Spleen (tissue), 11 donors: ENCODE data around the gene SLC34A3. TPM values are rescaled to one million over a fixed set of nuclear protein-coding genes. Genes with fewer than 3 reads are reported as not detected.

Source experiments
- DNase-seq: peaks from one replicate; pipeline ENCODE4 v3.0.0-alpha.2; 2020
- H3K27ac ChIP-seq, 8 donors: fragments of 200-600 bp; sonication (generic) in 7 of 8; 1 replicate in 4 of 8; 2 replicates in 4 of 8; pipeline versions ENCODE4 v1.5.0 to v1.8.0; 2016 to 2021; ENCODE audit warnings: inconsistent platforms in 4 of 8, mild to moderate bottlenecking in 4 of 8, moderate library complexity in 1 of 8
- H3K27me3 ChIP-seq, 7 donors: fragments of 200-600 bp; sonication (generic) in 6 of 7; replicated peaks in 1 of 7; 1 replicate in 4 of 7; 2 replicates in 3 of 7; pipeline versions ENCODE4 v1.5.0 to v1.8.0; 2016 to 2021; ENCODE audit warnings: inconsistent platforms in 3 of 7, mild to moderate bottlenecking in 1 of 7
- H3K36me3 ChIP-seq, 6 donors: fragments of 200-600 bp; sonication (generic) in 5 of 6; 1 replicate in 4 of 6; 2 replicates in 2 of 6; pipeline versions ENCODE4 v1.5.0 to v1.8.0; 2016 to 2021; ENCODE audit warnings: inconsistent platforms in 2 of 6
- H3K4me1 ChIP-seq, 6 donors: fragments of 200-600 bp; sonication (generic) in 5 of 6; 1 replicate in 3 of 6; 2 replicates in 3 of 6; pipeline versions ENCODE4 v1.5.0 to v1.8.0; 2016 to 2021; ENCODE audit warnings: inconsistent platforms in 3 of 6
- H3K4me3 ChIP-seq, 8 donors: fragments of 200-600 bp; sonication (generic) in 7 of 8; 1 replicate in 4 of 8; 2 replicates in 4 of 8; pipeline versions ENCODE4 v1.5.0 to v1.8.0; 2016 to 2021; ENCODE audit warnings: inconsistent platforms in 4 of 8, mild to moderate bottlenecking in 4 of 8, moderate library complexity in 2 of 8
- H3K9me3 ChIP-seq, 8 donors: fragments of 200-600 bp; sonication (generic) in 7 of 8; 1 replicate in 4 of 8; 2 replicates in 4 of 8; pipeline versions ENCODE4 v1.5.0 to v1.8.0; 2016 to 2021; ENCODE audit warnings: inconsistent platforms in 4 of 8
- POLR2A ChIP-seq, 3 donors: fragments of 450-650 bp; IDR thresholded peaks; one replicate each; pipeline ENCODE4 v1.5.1; 2017; ENCODE audit warnings: antibody characterized with exemption in 3 of 3, mild to moderate bottlenecking in 1 of 3
- POLR2AphosphoS5 ChIP-seq, 3 donors: sonication (generic); formaldehyde crosslinking; IDR thresholded peaks; one replicate each; pipeline ENCODE4 v1.5.1; 2017; ENCODE audit warnings: antibody characterized with exemption in 3 of 3
- WGBS, 5 donors: extraction: QIAGEN DNeasy Blood & Tissue Kit in 3 of 5; methylation state at CpG; one replicate each; pipeline versions ENCODE4 v1.1.5 to v1.1.7; 2013 to 2018; 5-methylcytosine and 5-hydroxymethylcytosine counted together
- intact Hi-C: fragments of 100-400 bp; cut with DNase I; formaldehyde crosslinking; loops from one replicate; pipeline ENCODE4 v1.15.0; 2023; ENCODE audit warnings: low total_unique reads
- polyA plus RNA-seq, 3 donors: library from polyadenylated mRNA; stranded (reverse); fragments of 200-250 nt; gene quantifications; one replicate each; pipeline ENCODE4 v1.2.1, GENCODE V29; 2013
- total RNA-seq, 7 donors: library from RNA; depleted of rRNA in 3 of 7; stranded (reverse); fragments of >200 nt in 3 of 7; fragmentation: NEBNext Ultra II Directional in 4 of 7; extraction: Animal tissue kit (Norgen Biotek cat#: 25700) in 4 of 7; gene quantifications; one replicate each; pipeline versions ENCODE4 v1.1.0 to v1.2.1, GENCODE V29; 2016 to 2021
- TF ChIP-seq, protein P1 (sequence below), 11 experiments: fragments of 200-600 bp in 7 of 11; fragments of 450-650 bp in 4 of 11; sonication (generic) in 4 of 11; IDR thresholded peaks in 8 of 11; conservative IDR thresholded peaks in 3 of 11; 1 replicate in 7 of 11; 2 replicates in 4 of 11; pipeline versions ENCODE4 v1.4.0 to v1.8.0; 2016 to 2021; ENCODE audit warnings: antibody characterized with exemption in 11 of 11, inconsistent platforms in 4 of 11, mild to moderate bottlenecking in 1 of 11
- donor health status: healthy with polysubstance abuse.
- donor health status: DM: no; HTN: no; CAD: no; lungs with moderate emphysema.
- donor health status: DM: no; HTN: no; CAD: no.
- donor health status: Bipolar disorder and iron deficiency.
- donor health status: healthy.
- donor health status: DM: no; HTN: no; CAD: no.
- donor health status: DM: yes; HTN: yes; CAD: no.

Gene SLC34A3
- total and polyA plus RNA-seq, 10 donors, result not detected

DNA sequence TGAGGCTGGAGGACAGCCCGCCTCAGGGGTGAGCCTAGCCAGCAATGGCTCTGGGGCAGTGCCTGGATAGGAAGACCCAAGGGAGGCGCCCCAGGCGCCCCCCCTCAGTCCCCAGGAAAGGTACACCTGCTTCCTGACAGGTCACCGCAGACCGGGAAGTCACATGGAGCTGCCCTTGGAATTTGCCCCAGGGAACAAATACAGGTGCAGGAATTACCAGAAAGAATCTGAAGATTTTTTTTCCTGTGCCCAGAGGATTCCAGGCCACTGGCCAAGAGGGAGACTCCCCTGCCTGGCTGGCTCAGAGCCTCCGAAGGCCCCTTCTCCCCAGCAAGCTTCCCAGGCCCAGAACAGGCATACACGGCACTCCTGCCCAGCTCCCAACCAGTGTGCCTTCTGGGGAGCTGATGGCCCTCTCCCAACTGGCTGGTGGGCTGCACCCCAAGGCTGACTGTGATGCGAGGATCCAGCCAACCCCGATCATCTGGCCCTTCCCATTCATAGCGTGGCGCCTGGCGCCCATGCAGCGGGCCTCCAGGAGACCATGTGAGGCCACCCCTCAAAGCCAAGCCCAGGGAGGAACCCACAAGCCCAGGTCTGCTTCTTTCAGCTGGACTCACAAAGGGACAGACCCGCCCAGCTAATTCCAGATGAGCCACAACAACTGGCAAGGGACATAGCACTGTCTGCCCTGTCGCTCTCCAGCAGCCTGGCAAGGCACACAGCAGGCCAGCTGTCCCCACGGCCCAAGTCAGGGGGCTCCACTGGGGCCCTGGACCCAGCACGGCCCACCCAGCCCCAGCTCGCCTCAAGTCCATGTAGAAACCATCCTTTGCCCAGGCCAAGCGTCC lies 32.4 kb upstream of the SLC34A3 start:
- Histone ChIP-seq H3K27me3 (peaks cover 0 to 9% (median 0%) of the 10 kb centered on the region in 7 donors), H3K4me1 (peaks cover 19 to 74% (median 49%) of the 10 kb centered on the region in 6 donors), H3K27ac (no peak overlapping the region), H3K4me3 (peak overlapping the region in 1 of 8 donors; percentile 78), H3K36me3 (no peaks in the 10 kb centered on the region), H3K9me3 (no peaks in the 10 kb centered on the region)
- intact Hi-C loops, result no loop called here
- no peak for DNase-seq
- TF ChIP-seq, protein P1, sequence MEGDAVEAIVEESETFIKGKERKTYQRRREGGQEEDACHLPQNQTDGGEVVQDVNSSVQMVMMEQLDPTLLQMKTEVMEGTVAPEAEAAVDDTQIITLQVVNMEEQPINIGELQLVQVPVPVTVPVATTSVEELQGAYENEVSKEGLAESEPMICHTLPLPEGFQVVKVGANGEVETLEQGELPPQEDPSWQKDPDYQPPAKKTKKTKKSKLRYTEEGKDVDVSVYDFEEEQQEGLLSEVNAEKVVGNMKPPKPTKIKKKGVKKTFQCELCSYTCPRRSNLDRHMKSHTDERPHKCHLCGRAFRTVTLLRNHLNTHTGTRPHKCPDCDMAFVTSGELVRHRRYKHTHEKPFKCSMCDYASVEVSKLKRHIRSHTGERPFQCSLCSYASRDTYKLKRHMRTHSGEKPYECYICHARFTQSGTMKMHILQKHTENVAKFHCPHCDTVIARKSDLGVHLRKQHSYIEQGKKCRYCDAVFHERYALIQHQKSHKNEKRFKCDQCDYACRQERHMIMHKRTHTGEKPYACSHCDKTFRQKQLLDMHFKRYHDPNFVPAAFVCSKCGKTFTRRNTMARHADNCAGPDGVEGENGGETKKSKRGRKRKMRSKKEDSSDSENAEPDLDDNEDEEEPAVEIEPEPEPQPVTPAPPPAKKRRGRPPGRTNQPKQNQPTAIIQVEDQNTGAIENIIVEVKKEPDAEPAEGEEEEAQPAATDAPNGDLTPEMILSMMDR (IDR thresholded peaks at IDR 0.05 in 8 of 11, conservative IDR thresholded peaks at IDR 0.05 in 3 of 11), result no peak
- TF ChIP-seq POLR2A (IDR thresholded peaks at IDR 0.05), result no peak
- no peak for TF ChIP-seq POLR2AphosphoS5 (IDR thresholded peaks at IDR 0.05)
- 79 to 94% (median 84%) methylated on average over 13 to 19 of the region's 19 CpGs for WGBS, 5 donors

DNA sequence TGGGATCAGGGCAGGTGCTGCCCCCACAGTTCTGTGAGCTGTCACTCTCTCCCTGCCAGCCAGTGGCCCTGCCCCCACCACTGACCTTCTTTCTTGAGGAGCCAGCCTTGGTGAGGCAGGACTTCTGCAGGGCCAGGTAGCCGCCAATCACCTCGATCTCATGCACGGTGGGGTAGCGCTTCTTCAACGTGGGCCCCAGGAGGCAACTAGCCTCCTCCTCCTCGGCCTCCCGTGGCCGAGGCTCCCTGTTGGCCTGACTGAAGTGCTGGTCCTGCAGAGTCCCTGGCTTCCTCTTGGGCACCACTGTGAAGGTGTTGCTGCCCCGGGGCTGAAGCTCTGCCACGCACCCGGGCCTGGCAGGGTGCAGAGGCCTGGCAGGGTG lies 31.8 kb upstream of the SLC34A3 start:
- Histone ChIP-seq H3K4me3 (peak overlapping the region in 2 of 8 donors; percentile 58 to 78), H3K4me1 (peaks cover 25 to 79% (median 55%) of the 10 kb centered on the region in 6 donors), H3K9me3 (no peaks in the 10 kb centered on the region), H3K27ac (no peak overlapping the region), H3K27me3 (peaks cover 0 to 9% (median 0%) of the 10 kb centered on the region in 7 donors), H3K36me3 (no peaks in the 10 kb centered on the region)
- DNase-seq, result no peak
- intact Hi-C loops, result no loop called here
- TF ChIP-seq, protein P1 (IDR thresholded peaks at IDR 0.05 in 8 of 11, conservative IDR thresholded peaks at IDR 0.05 in 3 of 11), result no peak
- peak in 1 of 3 donors; percentile 7 for TF ChIP-seq POLR2AphosphoS5 (IDR thresholded peaks at IDR 0.05)
- 83 to 100% (median 86%) methylated on average over 1 to 11 of the region's 11 CpGs for WGBS, 5 donors

DNA sequence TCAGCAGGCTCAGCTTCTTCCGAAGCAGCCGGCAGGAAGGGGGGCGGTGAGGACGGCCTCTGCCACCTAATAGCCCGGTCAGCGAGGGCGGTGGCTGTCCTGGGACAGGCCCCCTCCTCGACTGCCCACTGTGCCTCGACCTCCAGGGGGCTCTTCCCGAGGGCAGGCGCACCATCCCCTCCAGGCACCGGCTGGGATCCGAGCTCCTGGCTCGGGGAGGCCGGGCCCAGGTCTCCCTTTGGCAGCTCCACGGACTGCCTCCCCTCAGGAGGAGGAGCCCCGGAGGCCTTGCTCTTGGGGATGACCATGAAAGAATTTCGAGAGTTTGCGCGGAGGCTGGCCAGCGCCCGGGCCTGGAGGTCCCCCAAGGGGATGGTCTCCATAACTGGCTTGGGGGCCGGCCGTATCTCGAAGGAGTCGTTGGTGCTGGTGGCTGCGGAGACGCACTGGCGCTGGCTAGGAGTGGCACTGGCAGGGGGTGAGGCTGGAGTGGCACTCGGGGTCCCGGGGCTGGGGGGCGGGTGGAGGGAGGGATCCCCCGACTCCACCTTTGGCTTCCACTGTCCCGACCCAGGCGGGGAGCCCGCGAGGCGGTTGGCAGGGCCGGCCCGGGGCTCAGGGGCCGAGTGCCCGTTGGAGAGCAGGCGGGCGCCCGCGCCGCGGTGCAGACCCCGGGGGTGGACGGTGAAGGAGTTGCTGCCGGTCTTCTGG lies 31.1 kb upstream of the SLC34A3 start:
- no peaks in the 10 kb centered on the region for H3K36me3 ChIP-seq
- TF ChIP-seq POLR2A (IDR thresholded peaks at IDR 0.05) (no peak), POLR2AphosphoS5 (IDR thresholded peaks at IDR 0.05) (no peak)
- TF ChIP-seq, protein P1 (IDR thresholded peaks at IDR 0.05 in 8 of 11, conservative IDR thresholded peaks at IDR 0.05 in 3 of 11), result no peak
- peak; percentile 86 for DNase-seq
- no peaks in the 10 kb centered on the region for H3K9me3 ChIP-seq
- peaks cover 32 to 82% (median 62%) of the 10 kb centered on the region in 6 donors for H3K4me1 ChIP-seq
- WGBS, 5 donors, result 25 to 39% (median 26%) methylated on average over 18 to 51 of the region's 51 CpGs
- peak overlapping the region in 7 of 8 donors; percentile 24 to 78 (median 58) for H3K4me3 ChIP-seq
- H3K27me3 ChIP-seq, result peaks cover 0 to 9% (median 0%) of the 10 kb centered on the region in 7 donors
- peak overlapping the region in 1 of 8 donors; percentile 21 for H3K27ac ChIP-seq
- intact Hi-C loops, result no loop called here
